Ovary (tissue), 9 donors: ENCODE results near the gene LDLR. TPM values are rescaled to one million over a fixed set of nuclear protein-coding genes. Genes with fewer than 3 reads are reported as not detected.
"Not testable (repeated sequence)": the region's sequence is repeated elsewhere in the genome, so short reads cannot be mapped to it uniquely, and the experiment has no call there.

ENCODE experiments used
- DNase-seq, 5 donors: peaks; one replicate each; pipeline ENCODE4 v3.0.0-alpha.2; 2019 to 2020
- H3K27ac ChIP-seq, 2 donors: fragments of 200-600 bp; one replicate each; pipeline versions ENCODE4 v1.5.1 to v1.8.0; 2019 to 2022
- H3K27me3 ChIP-seq: fragments of 200-600 bp; one replicate; pipeline ENCODE4 v1.8.0; 2022
- H3K36me3 ChIP-seq: fragments of 200-600 bp; sonication (generic); one replicate; pipeline ENCODE4 v1.5.1; 2019
- H3K4me1 ChIP-seq: one replicate; pipeline ENCODE4 v1.8.1; 2013; ENCODE audit warnings: mild to moderate bottlenecking, moderate library complexity; ENCODE audit not compliant: insufficient read depth
- H3K4me3 ChIP-seq: fragments of 200-600 bp; sonication (generic); one replicate; pipeline ENCODE4 v1.5.1; 2017
- H3K9me3 ChIP-seq, 2 donors: fragments of 200-600 bp in 1 of 2; sonication (generic) in 1 of 2; one replicate each; pipeline versions ENCODE4 v1.5.1 to v1.8.1; 2013 to 2019; ENCODE audit warnings: mild to moderate bottlenecking in 1 of 2, moderate library complexity in 1 of 2
- EP300 ChIP-seq: sonication (generic); formaldehyde crosslinking; IDR thresholded peaks from one replicate; pipeline ENCODE4 v1.6.1; 2017; ENCODE audit warnings: antibody characterized with exemption
- POLR2A ChIP-seq: fragments of 450-650 bp; IDR thresholded peaks from one replicate; pipeline ENCODE4 v1.6.1; 2017; ENCODE audit warnings: antibody characterized with exemption, mild to moderate bottlenecking, moderate library complexity
- WGBS, 3 donors: extraction: QIAGEN DNeasy Blood & Tissue Kit in 1 of 3; methylation state at CpG; one replicate each; pipeline versions ENCODE4 v1.1.5 to v1.1.7; 2013 to 2017; 5-methylcytosine and 5-hydroxymethylcytosine counted together
- intact Hi-C, 4 donors: fragments of 100-400 bp; cut with DNase I; formaldehyde crosslinking; loops; one replicate each; pipeline versions ENCODE4 v1.11.0 to v1.15.1; 2022 to 2023
- polyA plus RNA-seq, 2 donors: library from polyadenylated mRNA; stranded (reverse); fragments of 200-250 nt in 1 of 2; fragments of 350-450 nt in 1 of 2; fragmentation: Illumina TruSeq in 1 of 2; extraction: RNeasy Lipid Tissue Mini Kit (QIAGEN cat#74804) in 1 of 2; gene quantifications; one replicate each; pipeline ENCODE4 v1.2.3, GENCODE V29; 2013 to 2014
- total RNA-seq, 7 donors: library from RNA; depleted of rRNA in 2 of 7; stranded (reverse); fragments of >200 nt in 2 of 7; fragmentation: NEBNext Ultra II Directional in 3 of 7; extraction: Animal tissue kit (Norgen Biotek cat#: 25700) in 3 of 7; gene quantifications; one replicate each; pipeline versions ENCODE4 v1.1.0 to v1.2.4, GENCODE V29; 2016 to 2023
- TF ChIP-seq, protein P1 (sequence below), 3 donors: fragments of 450-650 bp in 2 of 3; fragments of 200-600 bp in 1 of 3; IDR thresholded peaks; one replicate each; pipeline versions ENCODE4 v1.5.1 to v1.8.0; 2016 to 2022; ENCODE audit warnings: antibody characterized with exemption in 3 of 3, mild to moderate bottlenecking in 1 of 3
- donor health status: DM: no; HTN: no; CAD: no; lungs with moderate emphysema.
- donor health status: DM: no; HTN: no; CAD: no.
- donor health status: Bipolar disorder and iron deficiency.
- donor health status: DM: yes; HTN: yes; CAD: no.
- donor health status: DM: no; HTN: no; CAD: no.
- donor health status: DM: yes; HTN: yes; CAD: no.

LDLR gene
- total and polyA plus RNA-seq, 9 donors: 31.1 to 436 (median 141) TPM

DNA sequence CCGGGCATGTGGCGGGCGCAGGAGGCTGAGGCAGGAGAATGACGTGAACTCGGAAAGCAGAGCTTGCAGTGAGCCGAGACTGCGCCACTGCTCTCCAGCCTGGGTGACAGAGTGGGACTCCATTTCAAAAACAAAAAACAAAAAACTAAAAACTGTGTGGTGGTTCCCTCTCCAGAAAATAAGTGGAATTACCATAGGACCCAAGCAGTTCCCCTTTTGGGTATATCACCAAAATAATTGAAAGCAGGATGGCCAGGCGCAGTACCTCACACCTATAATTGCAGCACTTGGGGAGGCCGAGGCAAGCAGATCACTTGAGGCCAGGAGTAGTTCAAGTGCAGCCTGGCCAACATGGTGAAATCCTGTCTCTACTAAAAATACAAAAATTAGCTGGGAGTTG is 15.7 kb upstream of the LDLR start:
- H3K36me3 ChIP-seq: no peaks in the 10 kb centered on the region

GRCh38 chr19:11076792-11077191 is 12.5 kb upstream of the LDLR start:
- 90 to 93% (median 93%) methylated on average over 9 of the region's 9 CpGs for WGBS, 3 donors
- H3K9me3 ChIP-seq, H3K4me1 ChIP-seq, DNase-seq, H3K27me3 ChIP-seq, H3K4me3 ChIP-seq, intact Hi-C loops, H3K36me3 ChIP-seq: not testable (repeated sequence)
- peak overlapping the region; percentile 3 to 89 for H3K27ac ChIP-seq

More for the DNA sequence above, 15.7 kb upstream of the LDLR start:
- WGBS, 3 donors: 96 to 97% (median 96%) methylated on average over 9 of the region's 9 CpGs
- no peak for DNase-seq
- Histone ChIP-seq H3K4me3 (no peak overlapping the region), H3K9me3 (no peaks in the 10 kb centered on the region), H3K27me3 (no peaks in the 10 kb centered on the region), H3K27ac (no peak overlapping the region), H3K4me1 (peaks cover 8% of the 10 kb centered on the region)
- TF ChIP-seq EP300 (no peak), POLR2A (no peak)
- TF ChIP-seq, protein P1, sequence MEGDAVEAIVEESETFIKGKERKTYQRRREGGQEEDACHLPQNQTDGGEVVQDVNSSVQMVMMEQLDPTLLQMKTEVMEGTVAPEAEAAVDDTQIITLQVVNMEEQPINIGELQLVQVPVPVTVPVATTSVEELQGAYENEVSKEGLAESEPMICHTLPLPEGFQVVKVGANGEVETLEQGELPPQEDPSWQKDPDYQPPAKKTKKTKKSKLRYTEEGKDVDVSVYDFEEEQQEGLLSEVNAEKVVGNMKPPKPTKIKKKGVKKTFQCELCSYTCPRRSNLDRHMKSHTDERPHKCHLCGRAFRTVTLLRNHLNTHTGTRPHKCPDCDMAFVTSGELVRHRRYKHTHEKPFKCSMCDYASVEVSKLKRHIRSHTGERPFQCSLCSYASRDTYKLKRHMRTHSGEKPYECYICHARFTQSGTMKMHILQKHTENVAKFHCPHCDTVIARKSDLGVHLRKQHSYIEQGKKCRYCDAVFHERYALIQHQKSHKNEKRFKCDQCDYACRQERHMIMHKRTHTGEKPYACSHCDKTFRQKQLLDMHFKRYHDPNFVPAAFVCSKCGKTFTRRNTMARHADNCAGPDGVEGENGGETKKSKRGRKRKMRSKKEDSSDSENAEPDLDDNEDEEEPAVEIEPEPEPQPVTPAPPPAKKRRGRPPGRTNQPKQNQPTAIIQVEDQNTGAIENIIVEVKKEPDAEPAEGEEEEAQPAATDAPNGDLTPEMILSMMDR (IDR thresholded peaks at IDR 0.05): no peak
- intact Hi-C loops: no loop called here

- TF ChIP-seq POLR2A: no peak
- no peak for TF ChIP-seq EP300
- TF ChIP-seq, protein P1 (IDR thresholded peaks at IDR 0.05): no peak
- no peak for DNase-seq
- intact Hi-C loops: no loop called here
- H3K4me3 ChIP-seq: no peak overlapping the region
- H3K27ac ChIP-seq: no peak overlapping the region
- H3K9me3 ChIP-seq: no peaks in the 10 kb centered on the region
- 78 to 93% (median 87%) methylated on average over 11 of the region's 11 CpGs for WGBS, 3 donors
- H3K4me1 ChIP-seq: peaks cover 8% of the 10 kb centered on the region
- H3K27me3 ChIP-seq: no peaks in the 10 kb centered on the region
- no peaks in the 10 kb centered on the region for H3K36me3 ChIP-seq
These were observed 10.4 kb upstream of the LDLR start for GRCh38 chr19:11078893-11079292.

GRCh38 chr19:11079999-11080398 is 9.3 kb upstream of the LDLR start:
- intact Hi-C loops: no loop called here
- Histone ChIP-seq H3K27ac (no peak overlapping the region), H3K36me3 (no peaks in the 10 kb centered on the region), H3K27me3 (no peaks in the 10 kb centered on the region), H3K4me1 (peaks cover 9% of the 10 kb centered on the region), H3K4me3 (no peak overlapping the region), H3K9me3 (no peaks in the 10 kb centered on the region)
- TF ChIP-seq, protein P1 (IDR thresholded peaks at IDR 0.05): no peak
- TF ChIP-seq EP300: no peak
- 82 to 86% (median 86%) methylated on average over 9 of the region's 9 CpGs for WGBS, 3 donors
- DNase-seq: no peak

GRCh38 chr19:11087870-11088505 is 1.3 kb upstream of the LDLR start:
- no peak overlapping the region for H3K4me3 ChIP-seq
- WGBS, 3 donors: 66 to 72% (median 67%) methylated on average over 4 of the region's 4 CpGs
- no peaks in the 10 kb centered on the region for H3K9me3 ChIP-seq
- H3K27ac ChIP-seq: peak overlapping the region; percentile 93 to 98
- H3K4me1 ChIP-seq: peaks cover 10% of the 10 kb centered on the region
- intact Hi-C loops: no loop called here
- no peaks in the 10 kb centered on the region for H3K27me3 ChIP-seq
- H3K36me3 ChIP-seq: no peaks in the 10 kb centered on the region
- TF ChIP-seq EP300 (no peak), POLR2A (no peak)
- TF ChIP-seq, protein P1 (IDR thresholded peaks at IDR 0.05): no peak
- DNase-seq: no peak
